NT2/D1 (cell line): Measurements from ENCODE around the gene USF3.

Experiments
- DNase-seq: peaks from one replicate; pipeline ENCODE4 v3.0.0-alpha.2; 2011; ENCODE audit warnings: low read depth, low spot score
- H3K27me3 ChIP-seq: 2 replicates; pipeline ENCODE4 v1.6.0; 2011; ENCODE audit warnings: mild to moderate bottlenecking; ENCODE audit not compliant: insufficient read length, insufficient read depth
- H3K36me3 ChIP-seq: 2 replicates; pipeline ENCODE4 v1.6.1; 2011; ENCODE audit warnings: mild to moderate bottlenecking, low read length, mixed read lengths; ENCODE audit not compliant: insufficient read depth, insufficient read length
- H3K4me1 ChIP-seq: 2 replicates; pipeline ENCODE4 v1.5.1; 2011; ENCODE audit not compliant: insufficient read depth, insufficient read length
- H3K4me3 ChIP-seq: 2 replicates; pipeline ENCODE4 v1.5.1; 2011; ENCODE audit warnings: low read depth; ENCODE audit not compliant: insufficient read length
- H3K9ac ChIP-seq: 2 replicates; pipeline ENCODE4 v1.6.0; 2011; ENCODE audit warnings: low read depth; ENCODE audit not compliant: insufficient read length
- H3K9me3 ChIP-seq: 2 replicates; pipeline ENCODE4 v1.5.1; 2011; ENCODE audit warnings: mild to moderate bottlenecking, low read length; ENCODE audit not compliant: insufficient read depth
- SUZ12 ChIP-seq: IDR thresholded peaks from 2 replicates; pipeline ENCODE4 v1.6.1; 2011; ENCODE audit not compliant: insufficient read length, insufficient read depth; ENCODE audit errors: extremely low read depth
- YY1 ChIP-seq: IDR thresholded peaks from 2 replicates; pipeline ENCODE4 v1.6.1; 2011; ENCODE audit not compliant: insufficient read length, insufficient read depth
- ZNF274 ChIP-seq: IDR thresholded peaks from 2 replicates; pipeline ENCODE4 v1.6.1; 2011; ENCODE audit warnings: mild to moderate bottlenecking, low read depth, low read length

The USF3 gene

GRCh38 chr3:113623324-113623723, 73.1 kb downstream of the USF3 start:
- Histone ChIP-seq H3K27me3 (no peaks in the 10 kb centered on the region), H3K36me3 (no peaks in the 10 kb centered on the region), H3K4me1 (no peaks in the 10 kb centered on the region), H3K9me3 (no peaks in the 10 kb centered on the region), H3K4me3 (no peak overlapping the region), H3K9ac (no peak overlapping the region)
- no peak for DNase-seq
- TF ChIP-seq ZNF274 (no peak), YY1 (no peak)

GRCh38 chr3:113620091-113620490, 76.4 kb downstream of the USF3 start:
- no peak for DNase-seq
- H3K36me3 ChIP-seq: no peaks in the 10 kb centered on the region
- no peaks in the 10 kb centered on the region for H3K27me3 ChIP-seq
- no peaks in the 10 kb centered on the region for H3K4me1 ChIP-seq
- no peak overlapping the region for H3K9ac ChIP-seq
- no peaks in the 10 kb centered on the region for H3K9me3 ChIP-seq
- no peak for TF ChIP-seq ZNF274
- TF ChIP-seq YY1: no peak
- TF ChIP-seq SUZ12: no peak
- no peak overlapping the region for H3K4me3 ChIP-seq

- no peak for DNase-seq
- Histone ChIP-seq H3K27me3 (no peaks in the 10 kb centered on the region), H3K4me3 (no peak overlapping the region), H3K9ac (no peak overlapping the region), H3K9me3 (no peaks in the 10 kb centered on the region), H3K4me1 (no peaks in the 10 kb centered on the region), H3K36me3 (no peaks in the 10 kb centered on the region)
- TF ChIP-seq ZNF274 (no peak), SUZ12 (no peak), YY1 (no peak)
Measured at GRCh38 chr3:113617726-113618125, 78.7 kb downstream of the USF3 start.

GRCh38 chr3:113615976-113616375, 80.5 kb downstream of the USF3 start:
- Histone ChIP-seq H3K36me3 (no peaks in the 10 kb centered on the region), H3K9me3 (no peaks in the 10 kb centered on the region), H3K9ac (no peak overlapping the region), H3K27me3 (no peaks in the 10 kb centered on the region), H3K4me3 (no peak overlapping the region), H3K4me1 (no peaks in the 10 kb centered on the region)
- no peak for DNase-seq
- TF ChIP-seq SUZ12: no peak
- no peak for TF ChIP-seq ZNF274
- no peak for TF ChIP-seq YY1

GRCh38 chr3:113614402-113614801, 82.0 kb downstream of the USF3 start:
- H3K9ac ChIP-seq: no peak overlapping the region

GRCh38 chr3:113607219-113607596, 89.2 kb downstream of the USF3 start:
- TF ChIP-seq YY1 (no peak), SUZ12 (no peak), ZNF274 (no peak)
- no peak overlapping the region for H3K4me3 ChIP-seq
- no peak overlapping the region for H3K9ac ChIP-seq
- no peaks in the 10 kb centered on the region for H3K27me3 ChIP-seq
- DNase-seq: no peak
- no peaks in the 10 kb centered on the region for H3K36me3 ChIP-seq
- H3K4me1 ChIP-seq: peaks cover 8% of the 10 kb centered on the region
- no peaks in the 10 kb centered on the region for H3K9me3 ChIP-seq

More at GRCh38 chr3:113614402-113614801, 82.0 kb downstream of the USF3 start:
- H3K36me3 ChIP-seq: no peaks in the 10 kb centered on the region
- no peak for TF ChIP-seq YY1
- no peak for TF ChIP-seq ZNF274
- no peak for TF ChIP-seq SUZ12
- H3K9me3 ChIP-seq: no peaks in the 10 kb centered on the region
- H3K27me3 ChIP-seq: no peaks in the 10 kb centered on the region
- H3K4me1 ChIP-seq: no peaks in the 10 kb centered on the region
- H3K4me3 ChIP-seq: no peak overlapping the region
- no peak for DNase-seq

- H3K4me3 ChIP-seq: no peak overlapping the region
- peaks cover 8% of the 10 kb centered on the region for H3K4me1 ChIP-seq
- TF ChIP-seq ZNF274: no peak
- no peak for TF ChIP-seq YY1
- no peak for TF ChIP-seq SUZ12
- no peak for DNase-seq
- no peak overlapping the region for H3K9ac ChIP-seq
- H3K9me3 ChIP-seq: no peaks in the 10 kb centered on the region
- H3K36me3 ChIP-seq: no peaks in the 10 kb centered on the region
- no peaks in the 10 kb centered on the region for H3K27me3 ChIP-seq
Measured at GRCh38 chr3:113606539-113607218, 89.8 kb downstream of the USF3 start.

- Histone ChIP-seq H3K9me3 (no peaks in the 10 kb centered on the region), H3K36me3 (no peaks in the 10 kb centered on the region), H3K27me3 (no peaks in the 10 kb centered on the region), H3K4me1 (peaks cover 8% of the 10 kb centered on the region), H3K4me3 (no peak overlapping the region), H3K9ac (no peak overlapping the region)
- no peak for DNase-seq
- TF ChIP-seq SUZ12 (no peak), ZNF274 (no peak), YY1 (no peak)
Measured at GRCh38 chr3:113602836-113603235, 93.6 kb downstream of the USF3 start.
